ENCODE measurements around the gene RAPGEF4.

RAPGEF4 gene

DNA sequence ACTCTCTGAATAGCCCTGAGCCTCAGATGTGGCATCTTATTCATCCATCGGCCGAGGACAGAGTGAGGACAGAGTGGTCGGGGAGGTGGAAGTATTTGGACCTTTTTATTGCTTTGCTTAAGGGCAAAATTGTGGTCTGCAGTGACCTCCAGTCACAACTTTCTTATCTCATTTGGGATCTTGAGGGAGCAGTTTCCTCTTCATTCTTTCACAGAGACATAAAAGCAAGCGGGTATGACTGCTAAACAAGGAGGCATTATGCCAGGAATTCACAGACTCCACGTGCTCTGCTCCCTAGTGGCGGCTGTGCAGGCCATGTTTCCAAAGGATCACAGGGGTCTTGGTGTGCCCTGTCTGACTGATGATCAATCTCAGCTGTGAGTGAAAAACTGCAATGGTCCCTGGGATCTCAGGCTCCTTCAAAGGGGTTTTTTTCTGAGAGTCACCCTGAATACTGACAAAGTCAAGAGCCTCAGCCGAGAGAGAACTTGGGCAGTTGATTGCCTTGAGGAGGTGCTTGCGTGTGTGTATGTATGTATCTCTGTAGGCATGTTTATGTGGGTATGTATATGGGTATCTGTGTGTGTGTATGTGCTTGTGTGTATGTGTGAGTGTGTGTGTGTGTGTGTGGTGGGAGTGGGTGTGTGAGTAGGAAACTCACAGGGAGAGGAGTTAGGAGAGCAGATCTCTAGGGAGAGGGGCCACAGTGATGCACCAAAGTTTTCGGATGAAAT, 47.7 kb downstream of the RAPGEF4 start:
- peaks cover 7% of the 10 kb centered on the region for H3K27me3 ChIP-seq (ENCODE audit: control insufficient read depth, low read length)
- H3K9me2 ChIP-seq (replicated peaks; ENCODE audit: control insufficient read depth, low read length): no peaks in the 10 kb centered on the region
- no peak overlapping the region for H3K4me2 ChIP-seq (ENCODE audit: low read length)
- no peaks in the 10 kb centered on the region for H3F3A ChIP-seq (ENCODE audit: control insufficient read depth, insufficient read depth)
- TF ChIP-seq EZH2phosphoT487 (IDR thresholded peaks at IDR 0.05; ENCODE audit: borderline replicate concordance, low read length): no peak
- no peak for TF ChIP-seq CTCF (IDR thresholded peaks at IDR 0.05; ENCODE audit: low read depth, low read length, poor library complexity, severe bottlenecking)
- H3K4me1 ChIP-seq (ENCODE audit: control insufficient read depth, low read length): no peaks in the 10 kb centered on the region
- no peaks in the 10 kb centered on the region for H3K9me3 ChIP-seq (ENCODE audit: control insufficient read depth, insufficient read depth, low read length)
- no peak overlapping the region for H3K27ac ChIP-seq (ENCODE audit: low read depth, low read length)
- no peaks in the 10 kb centered on the region for H3K36me3 ChIP-seq (ENCODE audit: control insufficient read depth, low read length)
- no peak overlapping the region for H3K4me3 ChIP-seq (ENCODE audit: low read length)
- no peaks in the 10 kb centered on the region for H3K79me2 ChIP-seq (ENCODE audit: control insufficient read depth, low read length)
- H4K20me1 ChIP-seq (ENCODE audit: control insufficient read depth, insufficient read depth, low read depth, low read length): no peaks in the 10 kb centered on the region

DNA sequence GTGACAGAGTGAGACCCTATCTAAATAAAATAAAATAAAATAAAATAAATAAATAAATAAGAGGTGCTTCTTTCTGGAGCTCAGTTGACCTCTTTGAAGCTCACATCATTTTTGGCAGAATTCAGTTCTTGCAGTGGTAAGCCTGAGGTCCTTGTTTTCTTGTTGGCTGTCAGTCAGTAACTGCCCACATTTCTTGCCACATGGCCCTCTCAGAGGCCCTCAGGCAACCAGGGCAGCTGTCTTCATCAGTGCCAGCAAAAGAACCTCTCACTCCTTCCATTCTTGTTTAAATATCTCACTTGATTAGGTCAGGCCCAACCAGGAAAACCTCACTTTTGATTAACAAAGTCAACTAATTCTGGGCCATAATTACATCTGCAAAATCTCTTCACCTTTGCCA, 53.2 kb downstream of the RAPGEF4 start:
- H3K9me3 ChIP-seq (ENCODE audit: control insufficient read depth, insufficient read depth, low read length): no peaks in the 10 kb centered on the region
- no peaks in the 10 kb centered on the region for H3F3A ChIP-seq (ENCODE audit: control insufficient read depth, insufficient read depth)
- H3K79me2 ChIP-seq (ENCODE audit: control insufficient read depth, low read length): no peaks in the 10 kb centered on the region
- TF ChIP-seq EZH2phosphoT487 (IDR thresholded peaks at IDR 0.05; ENCODE audit: borderline replicate concordance, low read length): no peak
- no peak for TF ChIP-seq CTCF (IDR thresholded peaks at IDR 0.05; ENCODE audit: low read depth, low read length, poor library complexity, severe bottlenecking)
- H3K9me2 ChIP-seq (replicated peaks; ENCODE audit: control insufficient read depth, low read length): no peaks in the 10 kb centered on the region
- no peak overlapping the region for H3K4me3 ChIP-seq (ENCODE audit: low read length)
- H3K27me3 ChIP-seq (ENCODE audit: control insufficient read depth, low read length): peaks cover 8% of the 10 kb centered on the region; the same call in 1 of the 2 replicates
- no peak overlapping the region for H3K4me2 ChIP-seq (ENCODE audit: low read length)
- H3K4me1 ChIP-seq (ENCODE audit: control insufficient read depth, low read length): no peaks in the 10 kb centered on the region
- H3K36me3 ChIP-seq (ENCODE audit: control insufficient read depth, low read length): no peaks in the 10 kb centered on the region
- no peak overlapping the region for H3K27ac ChIP-seq (ENCODE audit: low read depth, low read length)
- H4K20me1 ChIP-seq (ENCODE audit: control insufficient read depth, insufficient read depth, low read depth, low read length): no peaks in the 10 kb centered on the region

- Histone ChIP-seq H3K36me3 (ENCODE audit: control insufficient read depth, low read length) (no peaks in the 10 kb centered on the region), H3K4me2 (ENCODE audit: low read length) (no peak overlapping the region), H3K9me2 (replicated peaks; ENCODE audit: control insufficient read depth, low read length) (no peaks in the 10 kb centered on the region), H3K4me3 (ENCODE audit: low read length) (no peak overlapping the region), H4K20me1 (ENCODE audit: control insufficient read depth, insufficient read depth, low read depth, low read length) (no peaks in the 10 kb centered on the region), H3K27me3 (ENCODE audit: control insufficient read depth, low read length) (peaks cover 13% of the 10 kb centered on the region; the same call in 1 of the 2 replicates), H3K9me3 (ENCODE audit: control insufficient read depth, insufficient read depth, low read length) (no peaks in the 10 kb centered on the region), H3K4me1 (ENCODE audit: control insufficient read depth, low read length) (no peaks in the 10 kb centered on the region), H3K79me2 (ENCODE audit: control insufficient read depth, low read length) (no peaks in the 10 kb centered on the region), H3F3A (ENCODE audit: control insufficient read depth, insufficient read depth) (no peaks in the 10 kb centered on the region), H3K27ac (ENCODE audit: low read depth, low read length) (no peak overlapping the region)
- TF ChIP-seq EZH2phosphoT487 (IDR thresholded peaks at IDR 0.05; ENCODE audit: borderline replicate concordance, low read length) (no peak), CTCF (IDR thresholded peaks at IDR 0.05; ENCODE audit: low read depth, low read length, poor library complexity, severe bottlenecking) (no peak)
These were observed 54.8 kb downstream of the RAPGEF4 start for GRCh38 chr2:172790404-172790803.
